Measurements from ENCODE around the gene DEAF1. TPM values are rescaled to one million over a fixed set of nuclear protein-coding genes. Genes with fewer than 3 reads are reported as not detected.

Gene DEAF1
- total RNA-seq, 2 donors from 2014 or later, result 22.9 to 25.5 TPM

DNA sequence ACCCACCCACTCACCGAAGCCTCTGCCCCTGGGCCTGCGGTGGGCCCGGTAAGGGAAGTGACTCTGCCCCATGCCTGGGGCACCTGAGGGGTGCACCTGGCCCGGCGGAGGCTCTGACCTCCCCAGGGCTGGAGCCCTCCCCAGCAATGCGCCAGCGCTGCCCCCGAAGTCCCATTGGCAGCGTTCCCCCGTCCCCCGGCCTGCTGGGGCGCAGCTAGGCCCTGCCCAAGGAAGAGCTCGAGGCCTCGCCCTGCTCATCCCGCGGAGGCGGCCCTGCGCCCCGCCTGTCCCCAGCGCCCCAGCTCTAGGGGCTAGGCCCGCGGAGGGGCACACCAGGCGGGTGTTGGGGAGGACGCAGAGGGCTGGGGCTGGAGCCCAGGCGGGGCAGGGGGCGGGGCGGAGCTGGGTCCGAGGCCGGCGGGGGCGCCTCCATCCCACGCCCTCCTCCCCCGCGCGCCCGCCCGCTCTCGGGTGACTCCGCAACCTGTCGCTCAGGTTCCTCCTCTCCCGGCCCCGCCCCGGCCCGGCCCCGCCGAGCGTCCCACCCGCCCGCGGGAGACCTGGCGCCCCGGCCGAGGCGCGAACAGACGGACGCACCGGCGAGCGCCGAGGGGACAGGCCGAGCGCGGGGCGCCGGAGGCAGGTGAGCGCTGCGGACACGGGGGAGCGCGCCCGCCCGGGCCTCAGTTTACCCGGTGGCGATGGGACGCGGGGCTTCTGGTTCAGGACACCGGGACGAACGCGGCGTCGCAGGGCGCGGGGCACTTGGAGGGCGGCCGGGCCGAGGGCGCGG lies 10.8 kb upstream of the DEAF1 start, which contains the start of gene EPS8L2:
TSS of gene EPS8L2 (plus strand) at position 586 of the 793 bp plus-strand sequence. CDS start 3,177 bp downstream, outside the sequence.
- peak; percentile 77 for DNase-seq (ENCODE audit: low spot score)
- intact Hi-C loops (cut with DNase I), result no loop called here

DNA sequence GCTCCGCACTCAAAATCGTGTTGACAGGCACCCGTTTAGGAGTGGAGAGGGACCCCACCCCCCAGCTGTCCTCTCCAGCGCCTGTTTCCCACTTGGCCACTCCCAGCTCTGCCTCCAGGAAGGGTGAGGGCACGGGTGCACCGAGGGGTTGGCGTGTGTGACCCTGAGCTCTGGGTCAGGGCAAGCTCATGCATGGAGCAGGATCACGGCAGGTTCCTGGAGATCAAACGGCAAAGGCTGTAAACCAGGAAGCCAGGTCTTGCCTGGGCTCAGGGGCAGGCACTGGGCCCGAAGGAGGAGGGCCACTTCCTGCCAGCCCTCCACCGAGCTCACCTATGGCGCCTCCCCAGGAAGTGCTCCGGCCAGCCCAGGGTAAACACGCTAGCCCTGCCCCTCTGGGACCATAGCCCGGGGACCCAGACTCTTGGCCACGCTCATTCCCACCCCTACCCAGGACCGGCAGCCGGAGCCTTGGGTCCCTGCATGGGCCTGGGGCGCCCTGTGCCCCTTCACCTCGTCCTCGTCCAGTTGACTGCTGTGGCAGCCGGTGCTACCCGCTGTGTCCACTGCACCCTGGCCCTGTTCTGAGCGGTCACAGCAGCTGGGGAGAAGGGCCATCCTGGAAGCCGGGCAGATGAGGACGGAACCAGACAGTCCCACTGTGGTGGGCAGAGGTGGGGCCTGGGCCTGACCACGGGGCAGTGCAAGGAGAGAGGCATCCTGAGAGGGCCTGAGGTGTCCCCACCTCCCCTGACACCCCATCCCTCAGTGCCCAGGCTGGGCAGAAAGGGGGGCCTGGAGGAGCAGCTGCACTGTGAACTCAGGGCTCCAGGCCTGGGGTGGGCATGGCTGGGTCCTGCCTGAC lies 10.0 kb upstream of the DEAF1 start:
- intact Hi-C loops (cut with DNase I), result loop anchor here in 1 of 2 donors (1.0 kb wide), 1 partner anchor 36 kb away; no protein-coding TSS in a partner anchor
- no peak for DNase-seq (ENCODE audit: low spot score)

DNA sequence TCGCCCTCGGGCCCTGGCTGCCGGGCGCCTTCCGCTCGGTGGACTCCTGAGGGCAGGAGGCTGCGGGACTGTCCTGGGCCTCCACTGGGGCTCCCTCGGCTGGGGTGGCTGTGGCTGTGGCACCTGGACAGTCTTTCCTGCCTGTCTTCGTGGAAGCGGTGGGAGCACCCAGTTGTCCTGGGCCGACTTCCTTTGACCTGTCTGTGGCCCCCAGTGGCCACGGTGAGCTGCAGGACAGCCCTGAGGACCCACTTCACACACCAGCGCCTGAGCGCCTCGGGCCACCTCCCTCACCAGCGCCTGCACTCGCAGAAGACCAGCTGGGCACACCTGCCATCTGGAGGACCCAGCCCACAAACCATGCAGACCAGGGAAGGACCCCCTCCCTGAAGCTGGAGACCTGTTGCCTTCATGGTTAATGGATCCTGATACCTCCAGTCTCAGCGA lies 9.2 kb upstream of the DEAF1 start:
- intact Hi-C loops (cut with DNase I), result loop anchor here in 1 of 2 donors (1.0 kb wide), 1 partner anchor 37 kb away; no protein-coding TSS in a partner anchor
- no peak for DNase-seq (ENCODE audit: low spot score)

DNA sequence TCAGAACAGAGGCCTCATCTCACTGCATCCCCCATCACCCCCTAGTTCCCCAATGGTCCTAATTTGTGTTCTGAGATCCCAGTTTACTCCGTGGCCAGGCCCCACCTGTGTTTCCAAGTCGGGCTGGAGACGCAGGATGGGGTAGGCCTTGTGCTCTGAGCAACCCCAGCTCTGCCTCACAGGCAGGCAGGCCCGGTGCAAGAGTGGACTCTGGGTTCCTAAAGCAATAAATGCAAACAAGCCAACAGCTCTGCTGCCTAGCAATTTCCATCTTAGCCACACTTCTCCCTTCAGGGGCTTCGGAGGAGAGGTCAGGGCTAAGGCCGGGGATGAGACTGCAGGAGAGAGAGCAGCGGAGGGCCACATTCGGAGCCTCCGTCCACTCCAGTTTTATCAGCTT lies 8.5 kb upstream of the DEAF1 start:
- intact Hi-C loops (cut with DNase I), result no loop called here
- no peak for DNase-seq (ENCODE audit: low spot score)

DNA sequence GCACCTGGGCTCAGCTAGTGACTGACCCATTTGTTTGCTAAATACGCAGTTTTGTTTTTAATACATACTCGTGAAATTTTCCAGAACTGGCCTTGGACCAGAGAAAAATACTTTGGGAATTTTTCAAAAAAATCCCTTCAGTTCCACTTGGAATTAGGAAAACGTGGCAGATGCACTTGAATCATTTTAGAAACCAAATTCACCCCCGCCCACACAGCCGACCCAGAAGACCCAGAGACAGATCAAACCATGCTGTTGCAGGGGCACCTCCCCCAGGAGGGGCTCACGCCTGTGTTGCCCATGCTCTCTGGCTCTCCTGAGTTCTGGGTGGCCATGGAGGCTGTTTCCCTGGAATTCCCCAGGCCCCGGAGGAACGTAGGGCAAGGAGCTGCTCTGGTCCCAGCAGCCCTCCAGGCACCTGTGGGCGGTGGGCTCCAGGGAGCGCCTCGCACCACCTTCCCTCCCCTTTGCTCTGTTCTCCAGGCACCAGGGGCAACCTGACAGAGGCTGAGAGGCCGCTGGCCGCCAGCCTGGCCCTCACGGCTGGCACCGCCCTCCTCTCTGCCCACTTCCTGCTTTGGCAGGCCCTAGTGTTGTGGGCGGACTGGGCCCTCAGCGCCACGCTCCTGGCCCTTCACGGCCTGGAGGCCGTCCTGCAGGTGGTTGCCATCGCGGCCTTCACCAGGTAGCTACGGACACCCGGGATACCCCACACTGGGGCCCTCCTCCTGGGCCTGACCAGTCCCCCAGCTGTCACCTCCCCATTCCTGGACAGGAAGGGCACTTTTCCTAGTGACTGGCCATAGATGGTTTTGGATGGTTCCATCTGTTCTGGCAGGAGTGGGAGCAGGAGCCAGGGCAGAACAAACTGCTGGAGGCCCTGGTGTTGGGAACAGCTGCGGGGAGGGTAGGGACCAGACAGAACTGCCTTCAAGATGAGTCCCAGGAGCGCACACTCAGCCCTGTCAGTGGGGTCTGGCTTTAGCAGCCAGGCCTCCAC lies 7.7 kb upstream of the DEAF1 start:
- DNase-seq (ENCODE audit: low spot score), result no peak
- intact Hi-C loops (cut with DNase I), result no loop called here

DNA sequence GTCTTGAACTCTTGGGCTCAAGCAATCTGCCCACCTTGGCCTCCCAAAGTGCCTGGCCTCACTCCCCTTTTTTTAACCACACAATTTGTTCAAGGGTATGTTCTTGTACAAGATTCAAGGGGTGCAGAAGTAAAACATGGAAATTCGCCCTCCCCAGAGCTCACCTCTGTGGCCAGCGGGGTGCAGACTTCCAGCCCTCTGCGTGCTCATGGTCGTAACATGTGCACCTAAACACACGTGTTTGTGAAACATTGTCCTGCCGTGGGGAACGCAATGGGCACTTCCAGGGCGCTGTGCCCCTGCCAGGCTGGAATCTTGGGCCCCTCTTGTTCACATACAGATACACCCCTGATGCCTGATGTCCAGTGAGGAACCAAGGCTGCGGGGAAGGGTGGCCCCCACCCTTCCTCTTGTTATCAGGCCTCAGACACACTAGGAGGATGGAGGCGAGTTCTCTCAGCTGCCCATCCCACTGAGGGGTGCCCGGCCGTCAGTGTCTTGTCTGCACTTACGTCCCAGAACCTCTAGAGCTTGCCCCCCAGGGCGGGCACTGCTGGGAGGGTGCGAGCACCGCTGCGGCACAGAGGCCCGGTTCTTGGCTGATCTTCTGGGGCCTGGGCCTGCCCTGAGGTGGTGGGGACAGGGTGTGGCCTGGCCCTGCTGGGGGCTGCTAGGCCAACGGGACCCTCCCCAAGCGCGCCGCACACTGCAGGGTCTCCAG lies 6.9 kb upstream of the DEAF1 start:
- intact Hi-C loops (cut with DNase I), result no loop called here
- DNase-seq (ENCODE audit: low spot score), result no peak

DNA sequence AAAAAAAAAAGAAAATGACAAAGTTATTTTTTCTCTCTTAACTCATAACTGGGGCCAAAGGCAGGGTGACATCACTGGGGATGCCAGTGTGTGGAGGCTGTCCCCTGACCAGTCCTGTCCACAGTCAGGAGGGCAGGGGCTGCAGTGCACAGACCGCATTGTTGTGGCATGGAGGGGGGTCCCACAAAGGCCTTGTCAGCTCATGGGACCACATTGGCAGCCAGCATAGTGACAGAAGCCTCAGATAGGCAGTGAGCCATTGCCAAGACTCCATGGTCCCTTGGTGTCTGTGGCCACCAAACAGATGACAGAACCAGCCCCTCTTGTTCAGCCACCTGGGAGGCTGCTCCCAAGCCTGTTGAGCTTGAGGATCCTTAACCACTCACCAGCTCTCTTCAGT lies 4.7 kb upstream of the DEAF1 start:
- no peak for DNase-seq (ENCODE audit: low spot score)
- intact Hi-C loops (cut with DNase I), result no loop called here

DNA sequence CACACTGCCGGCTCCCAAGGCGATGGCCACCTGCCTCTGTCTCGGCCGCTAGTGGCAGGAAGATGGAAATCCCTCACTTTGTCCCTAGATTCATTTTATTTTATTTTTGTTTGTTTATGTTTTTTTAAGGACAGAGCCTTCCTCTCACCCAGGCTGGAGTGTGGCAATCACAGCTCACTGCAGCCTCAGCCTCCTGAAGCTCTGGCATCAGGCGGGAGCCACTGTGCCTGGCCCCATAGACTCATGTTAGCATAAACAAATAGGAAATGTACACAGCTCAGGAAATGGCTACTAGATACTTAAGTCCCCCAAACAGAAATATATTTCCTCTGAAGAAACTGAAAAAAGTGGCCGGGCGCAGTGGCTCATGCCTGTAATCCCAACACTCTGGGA lies 4.1 kb upstream of the DEAF1 start:
- intact Hi-C loops (cut with DNase I), result no loop called here
- DNase-seq (ENCODE audit: low spot score), result no peak

DNA sequence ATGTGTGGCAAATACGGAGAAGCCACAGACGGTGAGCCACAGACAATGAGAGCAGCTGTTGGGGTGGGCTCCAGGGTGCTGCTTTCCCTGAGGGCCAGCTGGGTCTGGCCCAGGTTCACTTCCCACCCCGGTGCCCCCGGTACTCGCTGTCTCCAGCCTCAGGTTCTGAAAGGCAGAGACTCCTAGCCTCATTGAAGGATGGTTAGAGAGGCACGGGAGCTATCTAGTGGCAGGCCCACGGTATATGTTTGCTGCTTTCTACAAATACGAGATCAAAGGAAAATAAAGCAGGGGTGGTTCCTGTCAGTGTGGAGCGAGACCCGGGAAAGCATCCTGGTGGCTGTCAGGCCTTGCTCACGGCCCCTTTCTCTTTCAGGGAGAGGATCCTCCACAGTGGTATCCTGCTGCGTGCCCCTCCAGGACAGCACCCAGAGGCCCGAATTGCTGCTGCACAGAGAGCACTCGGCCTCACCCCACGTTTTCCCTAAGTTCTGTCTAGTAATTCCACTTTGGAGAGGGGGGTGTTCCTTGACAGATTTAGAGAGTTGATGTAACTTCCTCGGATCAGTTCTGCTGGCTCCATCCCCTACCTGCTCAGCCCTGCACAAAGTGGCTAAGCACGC lies 3.6 kb upstream of the DEAF1 start:
- intact Hi-C loops (cut with DNase I), result no loop called here
- DNase-seq (ENCODE audit: low spot score), result no peak

DNA sequence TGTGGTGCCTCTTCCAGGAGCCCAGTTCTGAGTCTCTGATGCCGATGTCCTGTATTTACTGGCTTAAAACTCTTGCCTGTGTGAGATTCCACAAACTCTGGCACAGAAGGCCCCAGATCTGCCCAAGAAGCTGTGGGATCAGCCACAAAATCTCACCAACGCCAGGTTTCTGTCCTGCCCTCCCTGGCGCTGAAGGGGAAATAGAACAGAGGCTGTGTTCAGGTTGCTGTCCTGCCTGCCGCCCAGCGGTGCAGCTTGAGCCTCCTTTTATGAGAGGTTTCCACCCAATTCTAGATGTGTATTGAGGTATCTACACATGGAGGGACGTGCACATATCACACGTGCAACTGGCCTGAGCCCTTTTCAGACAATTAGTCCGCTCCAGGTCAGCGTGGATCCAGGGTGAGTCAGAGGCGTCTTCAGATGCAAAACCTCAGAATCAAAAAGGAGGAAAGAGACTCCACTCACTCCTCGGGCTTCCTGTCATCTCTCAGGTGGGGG lies 2.8 kb upstream of the DEAF1 start:
- intact Hi-C loops (cut with DNase I), result no loop called here

DNA sequence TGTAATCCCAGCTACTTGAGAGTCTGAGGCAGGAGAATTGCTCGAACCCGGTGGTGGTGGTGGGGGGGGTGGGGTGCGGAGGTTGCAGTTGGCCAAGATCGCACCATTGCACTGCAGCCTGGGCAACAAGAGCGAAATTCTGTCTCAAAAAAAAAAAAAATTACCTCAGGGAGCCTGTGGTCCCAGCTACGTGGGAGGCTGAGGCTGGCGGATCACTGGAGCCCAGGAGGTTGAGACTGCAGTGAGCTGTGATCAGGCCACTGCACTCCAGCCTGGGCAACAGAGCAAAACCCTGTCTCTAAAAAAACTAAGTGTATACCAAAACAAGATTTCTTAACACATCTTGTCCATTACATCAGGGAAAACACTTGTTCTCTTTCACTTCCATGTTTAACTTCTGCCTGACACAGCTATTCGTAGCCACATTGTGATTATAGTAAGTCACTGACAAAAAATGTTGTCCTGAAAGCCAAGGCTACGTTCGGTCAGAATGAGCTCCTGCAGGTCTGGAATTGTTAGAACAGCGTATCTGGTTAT lies 2.0 kb upstream of the DEAF1 start:
- DNase-seq (ENCODE audit: low spot score), result no peak
- intact Hi-C loops (cut with DNase I), result no loop called here

More for the DNA sequence above, 2.8 kb upstream of the DEAF1 start:
- no peak for DNase-seq (ENCODE audit: low spot score)

DNA sequence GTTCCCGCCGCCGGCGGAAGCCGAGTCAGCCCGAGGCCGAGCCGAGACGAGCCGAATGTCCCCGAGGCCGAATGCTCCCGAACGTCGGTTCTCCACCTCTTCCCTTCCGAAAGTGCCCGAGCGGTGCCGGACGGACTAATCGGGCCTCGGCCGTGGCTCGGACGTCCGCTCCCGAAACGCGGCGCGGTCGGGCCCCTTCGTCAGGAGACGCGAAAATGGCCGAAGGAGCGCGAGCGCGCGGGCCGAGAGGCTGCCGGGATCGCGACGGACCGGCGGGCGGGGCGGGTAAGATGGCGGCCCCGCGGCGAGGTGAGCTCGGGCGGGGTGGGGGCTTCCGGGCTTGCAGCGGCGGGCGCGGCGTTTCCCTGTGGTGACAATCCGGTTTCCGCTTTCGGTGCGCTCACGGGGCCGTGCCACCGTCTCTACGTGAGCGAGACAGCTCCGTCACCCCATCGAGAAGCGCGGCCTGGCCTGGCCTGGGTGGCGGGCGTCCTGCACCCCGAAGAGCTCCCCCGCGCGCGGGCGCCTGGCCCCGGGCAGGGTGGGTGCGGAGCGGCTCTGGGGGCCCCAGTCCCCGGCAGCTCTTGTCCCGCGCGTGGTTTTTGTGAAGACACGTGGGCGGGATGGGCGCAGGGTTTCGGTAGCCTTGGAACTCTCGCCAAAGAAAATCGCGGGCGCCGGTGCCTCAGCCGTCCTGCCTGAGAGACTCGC lies 671 bp upstream of the DEAF1 start, which contains the start of gene TMEM80:
TSS of gene TMEM80 (plus strand) at position 279 of the 711 bp plus-strand sequence. CDS start at position 291, 12 bp downstream.
- intact Hi-C loops (cut with DNase I), result no loop called here
- peak; percentile 100 for DNase-seq (ENCODE audit: low spot score)

DNA sequence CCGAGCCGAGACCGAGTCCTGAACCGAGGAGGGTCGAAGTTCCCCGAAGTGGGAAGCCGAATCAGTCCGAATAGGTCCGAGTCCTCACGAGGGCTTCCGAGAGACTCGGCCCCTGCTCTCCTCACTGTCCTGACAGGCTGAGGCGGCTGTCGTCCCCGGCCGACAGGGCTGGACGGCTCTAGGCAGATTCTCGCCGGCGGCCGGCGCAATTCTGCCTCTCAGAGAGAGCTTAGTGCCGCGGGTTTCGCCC lies 191 bp upstream of the DEAF1 start:
- DNase-seq (ENCODE audit: low spot score), result no peak
- intact Hi-C loops (cut with DNase I), result no loop called here

DNA sequence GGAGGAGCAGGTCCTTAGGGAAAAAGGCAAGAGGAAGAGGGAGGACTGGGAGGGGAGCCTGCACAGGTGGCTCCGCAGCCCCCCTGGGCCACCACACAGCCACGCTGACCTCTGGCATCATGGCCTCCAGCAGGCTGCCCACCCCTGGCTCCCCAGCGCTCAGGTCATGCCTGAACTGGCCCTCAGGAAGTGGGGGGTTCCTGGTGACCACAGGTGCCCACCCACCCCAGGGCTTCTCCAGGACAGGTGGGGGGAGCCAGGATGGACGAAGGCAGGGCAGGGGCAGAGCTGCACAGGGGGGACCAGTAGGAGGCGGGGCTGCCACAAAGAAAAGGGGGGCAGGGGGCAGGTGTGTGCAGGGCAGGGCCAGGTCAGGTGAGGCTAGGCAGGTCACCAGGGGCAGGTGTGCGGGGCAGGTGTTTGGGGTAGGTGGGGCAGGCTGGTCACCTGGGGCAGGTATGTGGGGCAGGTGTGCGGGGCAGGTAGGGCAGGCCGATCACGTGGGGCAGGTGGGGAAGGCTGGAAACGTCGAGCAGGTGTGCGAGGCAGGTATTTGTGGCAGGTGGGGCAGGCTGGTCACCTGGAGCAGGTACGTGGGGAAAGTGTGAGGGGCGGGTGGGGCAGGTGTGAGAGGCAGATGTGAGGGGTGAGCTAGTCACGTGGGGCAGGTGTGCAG lies 997 bp downstream of the DEAF1 start:
- intact Hi-C loops (cut with DNase I), result no loop called here
- no peak for DNase-seq (ENCODE audit: low spot score)

DNA sequence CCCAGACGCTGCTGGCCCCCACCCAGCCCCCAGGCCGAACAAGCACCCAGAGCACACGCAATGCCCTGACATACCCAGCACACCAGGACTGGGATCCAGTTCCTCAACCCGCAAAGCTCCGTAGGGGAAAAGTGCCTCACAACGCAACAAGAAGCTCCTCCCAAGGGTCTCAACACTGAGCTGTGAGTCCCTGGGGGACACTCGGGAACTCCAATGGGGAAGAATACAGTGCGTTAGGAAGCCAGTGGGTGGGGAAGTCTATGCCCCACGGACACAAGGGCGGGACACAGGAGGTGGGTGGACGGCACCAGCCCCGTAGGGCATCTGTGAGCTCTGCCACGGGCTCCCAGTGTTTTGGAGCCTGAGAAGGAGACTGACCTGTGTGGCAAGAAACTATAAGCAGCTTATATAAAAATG lies 1.6 kb downstream of the DEAF1 start:
- intact Hi-C loops (cut with DNase I), result no loop called here
- DNase-seq (ENCODE audit: low spot score), result no peak

DNA sequence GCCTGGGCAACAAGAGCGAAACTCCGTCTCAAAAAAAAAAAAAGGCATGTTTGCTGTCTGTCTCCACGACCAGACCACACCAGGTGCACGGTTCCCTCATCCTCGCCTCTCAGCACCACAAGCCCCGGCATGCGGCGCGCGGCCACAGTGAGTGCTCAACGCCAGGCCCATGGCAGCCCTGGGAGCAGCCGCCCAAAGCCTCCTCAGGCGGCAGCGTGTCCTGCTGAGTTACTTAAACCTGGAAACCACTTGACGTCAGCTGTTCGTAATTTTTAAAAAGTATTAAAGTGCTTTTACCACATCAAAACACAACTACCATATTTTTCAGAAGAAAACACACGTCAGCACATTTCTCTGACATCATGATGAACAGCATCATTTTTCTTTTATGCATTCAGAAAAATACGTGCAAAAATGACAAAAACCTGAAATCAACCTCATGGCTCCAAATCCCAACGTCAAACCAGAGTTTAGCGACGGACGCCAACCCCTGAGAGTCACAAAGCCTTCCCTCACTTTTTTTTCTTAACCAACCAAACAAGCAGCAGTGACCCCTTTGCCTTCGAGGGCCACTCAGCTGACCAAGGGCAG lies 2.1 kb downstream of the DEAF1 start:
- intact Hi-C loops (cut with DNase I), result no loop called here
- no peak for DNase-seq (ENCODE audit: low spot score)

All from posterior vena cava (tissue), 2 donors.